GM18517 (cell line): ENCODE data around the gene NPHP1.
"Not testable (repeated sequence)": the region's sequence is repeated elsewhere in the genome, so short reads cannot be mapped to it uniquely, and the experiment has no call there.

ENCODE experiments used
- ATAC-seq: cut with Tn5 transposase; IDR thresholded peaks from one replicate; pipeline ENCODE4 v1.9.1; 2021; ENCODE audit warnings: mild to moderate bottlenecking, moderate library complexity; ENCODE audit not compliant: unreplicated experiment

NPHP1 gene

DNA sequence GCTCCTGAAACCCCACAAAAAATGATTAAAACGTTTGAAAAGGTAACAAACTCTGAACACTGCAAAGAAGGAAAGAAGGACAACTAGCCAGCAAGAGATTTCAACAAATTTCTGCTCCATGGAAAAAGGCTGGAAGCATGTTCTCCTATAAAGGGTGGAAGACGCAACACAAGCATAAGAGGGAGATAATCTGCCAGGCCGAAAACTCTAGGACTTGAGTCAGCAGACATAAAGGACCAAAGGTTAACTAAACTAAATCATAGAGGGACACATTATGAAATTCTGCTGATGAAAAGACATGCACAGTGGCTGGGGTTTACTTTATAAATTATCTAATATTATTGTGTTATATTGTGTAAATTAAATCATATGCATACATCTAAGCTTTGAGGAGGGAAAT is 6.8 kb downstream of the NPHP1 start:
- no peak for ATAC-seq

DNA sequence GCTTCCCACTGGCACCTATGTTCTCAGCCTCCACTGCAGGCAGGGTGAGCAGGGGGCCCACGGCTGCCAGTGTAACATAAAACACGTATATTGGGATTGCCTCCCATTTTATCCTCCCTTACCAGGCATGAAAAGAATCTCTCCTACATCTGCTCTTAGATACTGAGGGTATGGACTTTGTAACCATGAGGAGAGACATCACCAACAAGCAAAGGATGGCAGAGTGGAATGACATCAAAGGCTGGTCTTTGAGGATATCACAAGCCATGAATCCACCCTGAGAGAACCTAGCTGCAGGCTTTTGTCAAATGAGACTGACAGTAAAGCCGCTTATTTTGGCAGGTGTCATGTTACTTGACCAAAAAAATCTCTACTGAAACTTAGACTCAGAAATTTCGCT is 7.4 kb downstream of the NPHP1 start:
- no peak for ATAC-seq

DNA sequence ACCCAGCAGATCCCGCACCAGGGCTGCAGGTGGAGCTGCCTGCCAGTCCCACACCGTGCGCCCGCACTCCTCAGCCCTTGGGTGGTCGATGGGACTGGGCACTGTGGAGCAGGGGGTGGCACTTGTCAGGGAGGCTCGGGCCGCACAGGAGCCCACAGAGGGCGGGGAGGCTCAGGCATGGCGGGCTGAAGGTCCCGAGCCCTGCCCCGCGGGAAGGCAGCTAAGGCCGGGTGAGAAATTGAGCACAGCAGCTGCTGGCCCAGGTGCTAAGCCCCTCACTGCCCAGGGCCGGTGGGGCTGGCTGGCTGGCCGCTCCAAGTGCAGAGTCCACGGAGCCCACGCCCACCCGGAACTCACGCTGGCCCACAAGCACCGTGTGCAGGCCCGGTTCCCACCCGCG is 14.6 kb downstream of the NPHP1 start:
- not testable (repeated sequence) for ATAC-seq

DNA sequence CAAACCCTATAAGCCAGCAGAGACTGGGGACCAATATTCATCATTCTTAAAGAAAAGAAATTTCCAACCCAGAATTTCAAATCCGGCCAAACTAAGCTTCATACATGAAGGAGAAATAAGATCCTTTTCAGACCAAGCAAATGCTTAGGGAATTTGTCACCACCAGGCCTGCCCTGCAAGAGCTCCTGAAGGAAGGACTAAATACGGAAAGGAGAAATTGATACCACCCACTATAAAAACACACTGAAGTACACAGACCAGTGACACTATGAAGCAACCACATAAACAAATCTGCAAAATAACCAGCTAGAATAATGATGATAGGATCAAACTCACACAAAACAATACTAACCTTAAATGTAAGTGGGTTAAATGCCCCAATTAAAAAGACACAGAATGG is 22.4 kb downstream of the NPHP1 start:
- ATAC-seq, result no peak

DNA sequence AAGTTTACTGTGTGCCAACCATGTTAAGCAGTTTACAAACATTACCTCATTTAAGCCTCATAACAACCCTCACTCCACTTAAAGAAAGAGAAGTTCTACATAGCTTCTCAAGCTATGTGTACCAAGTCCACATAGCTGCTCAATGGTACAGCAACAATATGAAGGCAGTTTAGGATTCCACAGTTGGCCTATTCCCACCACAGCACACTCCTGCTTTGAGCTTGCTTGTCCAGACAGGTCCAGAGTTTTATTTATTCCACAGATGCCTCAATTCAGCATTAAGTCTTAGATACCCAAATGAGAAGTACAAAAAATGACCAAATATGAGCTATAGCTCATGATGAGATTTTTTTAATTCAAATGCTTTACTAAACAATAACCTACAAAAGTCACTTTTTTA is 24.8 kb downstream of the NPHP1 start:
- no peak for ATAC-seq

DNA sequence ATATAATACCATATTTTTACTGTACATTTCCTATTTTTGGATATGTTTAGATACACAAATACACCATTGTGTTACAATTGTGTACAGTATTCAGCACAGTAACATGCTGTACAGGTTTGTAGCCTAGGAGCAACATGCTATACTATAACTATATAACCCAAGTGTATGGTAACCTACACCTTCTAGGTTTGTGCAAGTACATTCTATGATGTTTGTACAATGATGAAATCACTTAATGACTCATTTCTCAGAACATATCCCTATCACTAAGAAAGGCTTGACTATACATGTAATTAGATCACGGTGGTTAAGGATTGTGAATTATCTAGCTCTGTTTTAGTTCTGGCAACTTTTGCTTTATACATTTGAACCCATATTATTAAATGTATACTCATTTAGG is 31.3 kb downstream of the NPHP1 start:
- ATAC-seq, result no peak

DNA sequence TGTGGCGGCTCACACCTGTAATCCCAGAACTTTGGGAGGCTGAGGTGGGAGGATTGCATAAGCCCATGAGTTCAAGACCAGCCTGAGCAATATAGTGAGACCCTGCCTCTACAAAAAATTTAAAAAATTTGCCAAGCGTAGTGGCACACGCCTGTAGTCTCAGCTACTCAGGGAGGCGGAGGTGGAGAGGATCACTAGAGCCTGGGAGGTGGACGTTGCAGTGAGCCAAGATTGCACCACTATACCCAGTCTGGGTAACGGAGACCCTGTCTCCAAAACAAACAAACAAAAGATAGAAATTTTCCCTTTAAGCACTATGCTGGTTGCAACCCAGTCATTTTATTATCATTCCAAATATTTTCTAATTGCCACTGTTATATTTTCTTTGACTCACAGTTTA is 32.3 kb downstream of the NPHP1 start:
- ATAC-seq, result no peak

DNA sequence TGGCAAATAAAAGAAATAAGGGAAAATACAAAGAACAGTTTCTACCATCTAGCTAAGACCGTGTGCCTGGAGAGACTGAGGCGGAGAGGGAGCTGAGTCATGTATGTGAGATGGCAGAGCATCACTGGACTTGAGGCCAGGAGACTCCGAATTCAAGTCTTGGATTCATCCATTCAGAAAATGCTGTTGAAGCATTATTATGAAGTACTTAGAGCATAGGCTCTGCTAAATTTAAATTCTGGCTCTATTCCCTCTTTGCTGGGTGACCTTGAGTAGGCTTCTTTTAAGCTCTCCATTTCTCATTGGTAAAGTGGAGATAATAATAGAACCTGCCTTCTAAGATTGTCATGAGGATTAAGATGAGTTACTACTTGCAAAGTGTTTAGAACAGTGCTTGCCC is 34.7 kb downstream of the NPHP1 start:
- ATAC-seq, result no peak

DNA sequence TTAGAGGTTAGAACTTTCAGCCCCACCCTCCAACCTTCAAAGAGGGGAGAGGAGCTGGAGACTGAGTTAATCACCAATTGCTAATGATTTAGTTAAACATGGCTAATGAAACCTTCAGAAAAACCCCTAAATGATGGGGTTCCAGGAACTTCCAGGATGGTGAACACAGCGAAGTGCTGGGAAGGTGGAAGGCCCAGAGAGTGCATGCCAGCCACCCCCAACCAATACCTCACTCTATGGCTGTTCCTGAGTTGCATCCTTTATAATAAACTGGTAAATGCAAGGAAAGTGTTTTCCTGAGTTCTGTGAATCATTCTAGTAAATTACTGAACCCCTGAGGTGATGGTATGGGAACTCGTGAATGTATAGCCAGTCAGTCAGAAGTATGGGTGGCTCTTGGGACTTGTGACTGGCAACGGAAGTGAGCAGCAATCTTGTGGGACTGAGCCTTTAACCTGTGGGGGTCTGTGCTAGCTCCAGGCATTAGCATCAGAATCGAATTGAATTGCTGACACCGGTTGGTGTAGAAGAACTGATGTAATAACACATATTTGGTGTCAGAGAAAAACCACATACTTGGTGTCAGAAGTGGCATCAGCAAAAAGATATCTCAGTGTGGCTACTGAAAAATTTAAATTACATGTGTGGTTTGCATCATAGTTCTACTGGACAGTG is 37.4 kb downstream of the NPHP1 start:
- no peak for ATAC-seq

DNA sequence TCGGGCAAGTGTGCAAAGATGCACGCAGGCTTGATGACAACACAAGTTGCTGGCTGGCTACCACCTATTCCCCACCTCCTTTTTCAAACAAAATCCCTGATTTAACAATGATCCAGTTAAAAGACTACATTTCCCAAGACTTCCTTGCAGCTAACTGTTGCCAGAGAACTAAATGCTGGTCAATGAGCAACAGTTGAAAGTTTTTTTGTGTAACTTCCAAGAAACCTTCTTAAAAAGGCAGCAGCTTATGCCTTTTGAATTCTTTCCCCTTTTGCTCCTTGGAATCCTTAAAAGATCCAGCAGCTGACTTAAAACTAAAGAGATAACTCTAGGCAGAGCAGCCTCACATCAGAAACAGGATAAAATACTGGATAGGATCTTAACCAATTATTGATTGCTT is 38.5 kb downstream of the NPHP1 start:
- ATAC-seq, result no peak

DNA sequence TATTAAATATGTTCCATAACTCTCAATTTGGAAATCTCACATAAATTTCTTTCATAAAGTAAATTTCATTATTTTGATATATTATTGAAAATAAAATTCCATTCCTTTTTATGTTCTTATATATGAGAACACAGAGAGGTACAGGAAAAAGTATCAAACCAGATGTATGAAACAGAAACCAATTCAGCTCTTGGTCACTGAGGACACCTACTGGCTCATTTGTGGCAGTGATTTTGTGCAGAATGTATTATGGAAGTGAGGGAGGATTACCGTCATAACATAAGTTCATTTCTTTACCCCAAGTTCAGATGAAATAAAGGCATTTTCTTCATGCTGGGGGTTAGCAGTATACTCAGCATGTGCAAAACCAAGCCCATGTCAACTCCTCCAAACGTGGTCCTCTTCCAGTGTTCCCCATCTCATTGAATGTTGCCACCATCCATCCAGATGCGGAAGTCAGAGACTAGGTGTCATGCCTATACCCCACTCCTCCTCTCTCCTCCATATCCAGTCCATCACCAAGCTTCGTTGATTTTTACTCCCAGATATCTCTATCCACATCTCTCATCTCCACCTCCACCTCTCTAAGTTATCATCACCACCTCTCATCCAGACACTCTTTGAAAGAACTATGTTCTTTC is 47.5 kb downstream of the NPHP1 start:
- ATAC-seq, result peak; percentile 64

DNA sequence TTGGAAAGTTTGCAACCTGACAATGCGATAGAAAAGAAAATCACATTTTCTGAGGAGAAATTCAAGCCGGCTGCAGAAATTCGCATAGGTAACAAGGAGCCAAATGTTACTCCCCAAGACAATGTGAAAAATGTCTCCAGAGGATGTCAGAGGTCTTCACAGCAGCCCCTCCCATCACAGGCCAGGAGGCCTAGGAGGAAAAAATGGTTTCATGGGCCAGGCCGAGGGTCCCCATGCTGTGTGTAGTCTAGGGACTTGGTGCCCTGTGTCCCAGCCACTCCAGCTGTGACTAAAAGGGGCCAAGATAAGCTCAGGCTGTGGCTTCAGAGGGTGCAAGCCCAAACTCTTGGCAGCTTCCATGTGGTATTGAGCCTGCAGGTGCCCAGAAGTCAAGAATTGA is 50.0 kb downstream of the NPHP1 start:
- not testable (repeated sequence) for ATAC-seq

DNA sequence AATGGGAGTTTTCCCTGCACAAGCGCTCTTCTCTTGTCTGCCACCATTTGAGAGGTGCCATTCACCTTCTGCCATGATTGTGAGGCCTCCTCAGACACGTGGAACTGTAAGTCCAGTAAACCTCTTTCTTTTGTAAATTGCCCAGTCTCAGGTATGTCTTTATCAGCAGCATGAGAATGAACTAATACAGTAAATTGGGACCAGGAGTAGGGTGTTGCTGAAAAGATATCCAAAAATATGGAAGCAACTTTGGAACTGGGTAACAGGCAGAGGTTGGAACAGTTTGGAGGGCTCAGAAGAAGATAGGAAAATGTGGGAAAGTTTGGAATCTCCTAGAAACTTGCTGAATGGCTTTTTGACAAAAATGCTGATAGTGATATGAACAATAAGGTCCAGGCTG is 50.6 kb downstream of the NPHP1 start:
- ATAC-seq, result not testable (repeated sequence)

DNA sequence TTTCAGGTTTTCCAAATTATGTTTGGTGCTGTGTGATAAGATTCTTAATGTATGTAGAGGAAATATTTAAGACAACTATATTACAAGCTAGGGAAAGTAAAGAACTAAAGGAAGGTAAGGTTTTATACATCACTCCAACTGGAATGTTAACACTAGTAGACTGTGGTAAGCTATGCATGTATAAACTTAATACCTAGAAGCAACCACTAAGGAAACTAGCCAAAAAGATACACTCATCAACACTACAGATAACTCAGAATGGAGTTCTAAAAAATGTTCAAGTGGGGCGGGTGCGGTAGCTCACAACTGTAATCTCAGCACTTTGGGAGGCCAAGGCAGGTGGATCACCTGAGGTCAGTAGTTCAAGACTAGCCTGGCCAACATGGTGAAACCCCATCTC is 51.4 kb downstream of the NPHP1 start:
- ATAC-seq, result no peak

DNA sequence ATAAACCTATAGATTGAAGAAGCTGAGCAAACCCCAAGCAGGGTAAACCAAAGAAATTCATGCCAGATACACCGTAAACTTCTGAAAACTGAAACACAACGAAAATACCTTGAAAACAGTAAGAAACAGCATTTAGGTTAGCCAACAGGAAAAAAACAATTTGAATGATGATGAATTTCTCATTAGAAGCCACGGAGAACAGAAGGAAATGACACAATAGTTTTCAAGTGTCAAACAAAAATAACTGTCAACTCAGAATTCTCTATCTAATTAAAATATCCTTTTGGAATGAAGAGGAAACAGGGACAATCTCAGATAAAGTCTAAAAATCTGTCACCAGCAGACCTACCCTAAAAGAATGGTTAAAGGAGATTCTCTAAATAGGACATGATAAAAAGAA is 51.9 kb downstream of the NPHP1 start:
- ATAC-seq, result no peak

DNA sequence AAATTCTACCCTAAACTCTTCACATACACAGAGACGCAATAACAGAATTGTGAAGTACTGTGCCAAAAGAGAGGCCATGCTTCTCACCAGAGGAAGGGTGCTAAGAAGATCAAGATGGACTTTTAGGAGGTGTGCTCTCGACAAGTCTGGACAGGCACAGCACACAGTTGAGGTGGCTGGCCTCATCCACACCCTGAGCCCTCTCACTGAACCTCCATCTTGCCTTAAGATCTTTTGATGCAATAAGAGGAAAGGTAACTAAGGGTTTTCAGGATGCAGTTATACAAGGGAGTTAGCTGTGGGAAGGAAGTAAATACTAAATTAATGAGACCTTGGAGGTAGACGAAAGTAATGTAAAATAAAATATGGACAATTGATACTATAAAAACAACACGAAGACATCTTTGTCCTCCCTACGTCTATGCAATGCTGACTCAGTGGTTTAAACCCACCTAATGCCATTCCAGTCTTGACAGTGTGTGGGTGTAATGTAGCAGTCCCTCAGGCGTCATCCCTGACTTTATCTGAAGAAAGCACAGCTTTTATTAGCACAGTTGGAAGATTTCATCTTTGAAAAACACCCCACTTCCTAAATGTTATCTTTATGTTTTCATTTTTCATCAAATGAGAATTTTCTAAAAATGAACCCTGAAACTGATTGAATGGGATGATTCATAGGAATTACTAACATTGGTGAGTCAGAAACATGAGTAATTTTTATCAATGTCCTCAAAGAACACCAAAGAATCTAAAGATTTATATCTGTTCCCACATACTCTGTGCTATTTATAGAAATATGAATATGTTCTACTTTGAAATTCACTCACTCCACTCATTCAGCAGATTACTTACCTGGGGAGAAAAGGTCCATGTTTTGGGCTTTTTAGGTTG is 55.2 kb downstream of the NPHP1 start:
- ATAC-seq, result no peak

DNA sequence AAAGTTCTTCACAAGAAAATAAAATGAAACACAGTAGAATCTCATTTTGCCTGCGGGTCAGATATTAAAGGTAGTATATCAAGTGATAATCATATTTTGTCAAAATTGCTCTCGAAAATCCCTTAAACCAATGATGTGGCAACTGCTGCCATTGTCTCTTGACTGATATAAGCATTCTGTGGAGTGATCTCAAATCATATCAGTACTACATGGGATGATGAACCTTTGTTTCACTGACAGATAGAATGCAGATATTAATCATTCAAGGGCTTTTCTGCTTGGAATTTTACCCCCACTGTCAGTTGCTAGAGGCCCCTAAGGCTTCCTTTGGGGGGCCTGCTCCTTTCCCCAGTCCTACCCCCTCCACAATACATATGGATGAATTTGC is 57.9 kb downstream of the NPHP1 start:
- ATAC-seq, result no peak

DNA sequence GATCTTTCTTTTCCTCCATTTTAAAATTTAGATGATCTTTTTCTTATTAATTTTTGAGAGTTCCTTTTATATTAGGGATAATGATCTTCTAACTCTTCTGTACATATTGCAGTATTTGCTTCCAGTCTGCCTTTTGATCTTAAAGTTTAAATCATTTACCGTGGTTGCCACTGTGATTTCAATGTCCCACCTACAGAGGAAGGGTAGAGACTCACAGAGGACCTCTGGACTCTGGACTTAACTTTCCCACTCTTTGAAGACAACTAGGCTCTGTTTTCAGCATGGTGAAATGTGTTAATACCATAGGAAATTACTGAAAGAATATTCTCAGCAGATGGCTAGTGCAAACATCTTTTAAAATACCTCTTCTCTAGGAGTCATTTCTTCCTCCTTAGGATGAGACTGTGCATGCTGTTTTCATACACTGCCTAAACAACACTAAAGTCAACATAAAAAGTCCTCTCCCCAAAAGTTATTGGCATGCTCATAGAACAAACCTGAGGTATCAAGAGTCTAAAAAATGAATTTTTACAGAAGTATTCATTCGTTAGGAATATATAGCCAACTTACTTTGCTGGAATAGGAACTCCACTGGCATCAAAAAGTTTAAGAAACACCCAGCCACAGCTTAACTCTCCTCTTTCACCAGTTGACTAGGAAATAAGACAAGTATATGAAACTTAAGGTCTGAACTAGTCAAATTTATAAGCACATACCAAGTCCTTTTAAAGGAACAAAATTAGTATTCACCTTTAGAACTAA is 58.4 kb downstream of the NPHP1 start:
- ATAC-seq, result no peak

DNA sequence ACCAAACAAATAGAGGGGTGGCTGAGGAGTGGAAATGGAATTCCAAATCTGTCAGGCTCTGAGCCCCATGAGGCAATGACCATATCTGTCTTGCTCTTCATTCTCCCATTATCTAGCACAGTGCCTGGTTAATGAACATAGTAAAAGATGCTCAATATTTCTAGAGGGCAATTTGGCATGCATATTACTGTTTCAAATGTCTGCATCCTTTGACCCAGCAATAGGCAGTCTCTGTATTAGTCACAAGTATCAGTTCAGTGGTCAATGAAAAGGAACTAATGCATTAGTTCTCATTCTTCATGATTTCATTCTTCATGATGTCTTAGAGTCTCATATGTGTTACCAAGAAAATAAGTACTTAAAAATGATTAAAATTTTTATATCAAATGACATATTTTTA is 60.8 kb downstream of the NPHP1 start:
- ATAC-seq, result no peak

DNA sequence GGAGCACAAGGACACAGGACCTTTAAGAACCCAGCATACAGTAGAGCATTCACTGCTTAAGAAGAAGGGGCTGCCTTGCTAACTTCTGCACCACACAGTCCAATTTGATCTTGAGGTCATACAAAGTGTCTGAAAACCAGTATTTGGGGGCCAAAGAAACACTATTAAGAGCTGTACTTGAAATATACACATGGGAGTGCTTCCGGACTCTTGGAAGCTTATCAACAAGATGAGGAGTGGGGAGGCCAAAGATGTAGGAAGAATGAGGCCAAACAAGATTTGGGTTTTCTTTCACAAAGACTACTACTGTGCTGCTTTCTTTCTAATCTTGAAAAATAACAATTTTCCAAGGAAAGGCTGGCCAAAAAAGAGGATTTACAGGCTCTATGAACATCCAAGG is 64.4 kb downstream of the NPHP1 start:
- no peak for ATAC-seq

DNA sequence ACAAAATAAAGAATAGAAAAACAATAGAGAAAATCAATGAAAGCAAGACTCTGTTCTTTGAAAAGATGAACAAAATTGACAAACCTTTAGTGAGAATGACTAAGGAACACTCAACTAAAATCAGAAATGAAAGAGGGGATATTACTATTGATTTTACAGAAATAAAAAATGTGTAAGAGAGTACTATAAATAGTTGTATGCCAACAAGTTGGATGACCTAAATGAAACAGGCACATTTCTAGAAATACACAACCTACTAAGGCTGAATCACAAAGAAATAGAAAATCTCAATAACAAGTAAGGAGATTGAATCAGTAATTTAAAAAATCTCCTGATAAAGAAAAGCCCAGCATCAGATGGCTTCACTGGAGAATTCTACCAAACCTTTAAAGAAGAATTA is 70.8 kb downstream of the NPHP1 start:
- ATAC-seq, result no peak
